IMR-90 (cell line): ENCODE results near the gene MAP1A. TPM values are rescaled to one million over a fixed set of nuclear protein-coding genes. Genes with fewer than 3 reads are reported as not detected.
"Not testable (repeated sequence)": the region's sequence is repeated elsewhere in the genome, so short reads cannot be mapped to it uniquely, and the experiment has no call there.

ENCODE experiments used
- ATAC-seq: fragments of 200-7000 bp; cut with Tn5 transposase; 2 replicates; pipeline ENCODE4 v1.9.1; 2020; ENCODE audit warnings: low read depth, mild to moderate bottlenecking, moderate library complexity
- BruUV-seq: library from RNA; stranded (reverse); fragments of 400-500 nt; replicated peaks from 2 replicates; lab custom pipeline; 2021; lab: Mats Ljungman, UMichigan
- CTCF ChIA-PET: fragments of 300-600 bp; formaldehyde crosslinking; extraction: SDS; loops from one replicate; lab custom pipeline; 2021; ENCODE audit warnings: antibody characterized with exemption; lab: Yijun Ruan, JAX
- POLR2A ChIA-PET: fragments of 300-600 bp; sonication (Branson Sonifier 250); formaldehyde crosslinking; loops from one replicate; lab custom pipeline; 2022; ENCODE audit warnings: antibody characterized with exemption; ENCODE audit not compliant: unreplicated experiment; lab: Charles Lee
- DNase-seq: peaks from one replicate; pipeline ENCODE4 v3.0.0; 2013
- H2AFZ ChIP-seq: replicated peaks from 2 replicates; pipeline ENCODE3; 2013; ENCODE audit warnings: low read length, mild to moderate bottlenecking; ENCODE audit not compliant: poor library complexity
- H2AK5ac ChIP-seq: 2 replicates; pipeline ENCODE4 v1.6.1; 2013; ENCODE audit warnings: low read depth, low read length, inconsistent platforms
- H2AK9ac ChIP-seq: replicated peaks from 2 replicates; pipeline ENCODE3; 2013; ENCODE audit warnings: mild to moderate bottlenecking, low read depth, low read length, moderate library complexity; ENCODE audit not compliant: poor library complexity
- H2BK120ac ChIP-seq: 2 replicates; pipeline ENCODE4 v1.6.1; 2013; ENCODE audit warnings: low read depth, low read length, inconsistent platforms
- H2BK15ac ChIP-seq: 3 replicates; pipeline ENCODE4 v1.6.1; 2013; ENCODE audit warnings: low read depth, low read length, inconsistent platforms
- H2BK20ac ChIP-seq: 2 replicates; pipeline ENCODE4 v1.6.1; 2013; ENCODE audit warnings: low read depth, mild to moderate bottlenecking, inconsistent platforms, low read length, moderate library complexity
- H2BK5ac ChIP-seq: 2 replicates; pipeline ENCODE4 v1.6.1; 2013; ENCODE audit warnings: mild to moderate bottlenecking, low read depth, low read length, inconsistent platforms; ENCODE audit not compliant: poor library complexity, severe bottlenecking
- H3K14ac ChIP-seq: replicated peaks from 2 replicates; pipeline ENCODE4 v1.6.1; 2013; ENCODE audit warnings: low read depth, low read length, inconsistent platforms
- H3K18ac ChIP-seq: 2 replicates; pipeline ENCODE4 v1.6.1; 2013; ENCODE audit warnings: low read depth, low read length, control low read depth
- H3K23ac ChIP-seq: 2 replicates; pipeline ENCODE4 v1.6.1; 2013; ENCODE audit warnings: low read depth, low read length, inconsistent platforms
- H3K27ac ChIP-seq: 2 replicates; pipeline ENCODE4 v1.5.1; 2013; ENCODE audit warnings: mild to moderate bottlenecking, control low read depth, low read length; ENCODE audit not compliant: insufficient read depth
- H3K27me3 ChIP-seq: 2 replicates; pipeline ENCODE4 v1.6.1; 2013; ENCODE audit warnings: low read length; ENCODE audit not compliant: control insufficient read depth, insufficient read depth
- H3K36me3 ChIP-seq: 2 replicates; pipeline ENCODE4 v1.6.1; 2013; ENCODE audit warnings: low read length, mixed read lengths; ENCODE audit not compliant: control insufficient read depth, insufficient read depth
- H3K4ac ChIP-seq: 2 replicates; pipeline ENCODE4 v1.6.1; 2013; ENCODE audit warnings: low read depth, low read length, inconsistent platforms
- H3K4me1 ChIP-seq: 2 replicates; pipeline ENCODE4 v1.6.1; 2013; ENCODE audit warnings: low read length, mixed read lengths; ENCODE audit not compliant: control insufficient read depth, insufficient read depth
- H3K4me2 ChIP-seq: 2 replicates; pipeline ENCODE4 v1.6.1; 2013; ENCODE audit warnings: low read depth, mild to moderate bottlenecking, control low read depth, low read length, moderate library complexity
- H3K4me3 ChIP-seq: 2 replicates; pipeline ENCODE4 v1.5.1; 2013; ENCODE audit warnings: low read depth, mild to moderate bottlenecking, control low read depth, low read length, moderate library complexity; ENCODE audit not compliant: insufficient read depth
- H3K56ac ChIP-seq: 2 replicates; pipeline ENCODE4 v1.6.1; 2013; ENCODE audit warnings: low read length, inconsistent platforms; ENCODE audit not compliant: insufficient read depth; ENCODE audit errors: extremely low read depth
- H3K79me1 ChIP-seq, 2 experiments: 2 replicates each; pipeline ENCODE4 v1.6.1; 2013; ENCODE audit warnings: low read length in 2 of 2, inconsistent platforms in 1 of 2, low read depth in 1 of 2
- H3K9ac ChIP-seq: 2 replicates; pipeline ENCODE4 v1.6.1; 2013; ENCODE audit warnings: low read depth, low read length, control low read depth
- H3K9me1 ChIP-seq: 2 replicates; pipeline ENCODE4 v1.6.1; 2013; ENCODE audit warnings: low read length, inconsistent platforms; ENCODE audit not compliant: insufficient read depth
- H3K9me3 ChIP-seq: 2 replicates; pipeline ENCODE4 v1.6.1; 2013; ENCODE audit warnings: low read length; ENCODE audit not compliant: control insufficient read depth, insufficient read depth
- H4K20me1 ChIP-seq: 2 replicates; pipeline ENCODE4 v1.6.1; 2013; ENCODE audit warnings: low read length, inconsistent platforms; ENCODE audit not compliant: insufficient read depth
- H4K5ac ChIP-seq: 2 replicates; pipeline ENCODE4 v1.6.1; 2013; ENCODE audit warnings: mild to moderate bottlenecking, low read depth, low read length, control low read depth
- H4K8ac ChIP-seq, 2 experiments: 2 replicates each; pipeline ENCODE4 v1.6.1; 2013; ENCODE audit warnings: low read depth in 2 of 2, low read length in 2 of 2, control low read depth in 1 of 2, inconsistent platforms in 1 of 2
- H4K91ac ChIP-seq: 2 replicates; pipeline ENCODE4 v1.6.1; 2013; ENCODE audit warnings: low read depth, low read length, inconsistent platforms; ENCODE audit not compliant: insufficient read depth
- WGBS, 2 experiments: methylation state at CpG; one replicate each; pipeline versions ENCODE4 v1.1.5 to v1.1.7; 2013; ENCODE audit warnings: missing lambda C conversion rate in 2 of 2; ENCODE audit not compliant: insufficient read length in 1 of 2; ENCODE audit errors: extremely low coverage in 2 of 2; 5-methylcytosine and 5-hydroxymethylcytosine counted together
- dilution Hi-C: fragments of 300-500 bp; cut with HindIII; formaldehyde crosslinking; loops from one replicate; pipeline ENCODE4 v1.14.3; 2018; ENCODE audit warnings: low sequenced_read_pairs; ENCODE audit not compliant: unreplicated experiment
- in situ Hi-C: fragments of 300-500 bp; cut with MboI; formaldehyde crosslinking; loops from 3 replicates; pipeline ENCODE4 v1.14.3; 2019; ENCODE audit warnings: low sequenced_read_pairs, inconsistent platforms, mixed read lengths
- intact Hi-C: fragments of 100-400 bp; cut with micrococcal nuclease; formaldehyde crosslinking; loops from 2 replicates; pipeline ENCODE4 v1.10.0; 2022
- polyA plus RNA-seq, 3 experiments: library from polyadenylated mRNA; depleted of rRNA; stranded (reverse); fragments of >200 nt; gene quantifications; 2 replicates each; pipeline ENCODE4 v1.2.3, GENCODE V29; 2012; ENCODE audit warnings: low replicate concordance in 1 of 3
- total RNA-seq: library from RNA; depleted of rRNA; stranded (reverse); fragments of >200 nt; gene quantifications from 2 replicates; pipeline ENCODE4 v1.2.3, GENCODE V29; 2012

The MAP1A gene
- total and polyA plus RNA-seq, 2 of the 4 experiments (the other 2 are of a cell fraction): 28.7 to 48.2 TPM

DNA sequence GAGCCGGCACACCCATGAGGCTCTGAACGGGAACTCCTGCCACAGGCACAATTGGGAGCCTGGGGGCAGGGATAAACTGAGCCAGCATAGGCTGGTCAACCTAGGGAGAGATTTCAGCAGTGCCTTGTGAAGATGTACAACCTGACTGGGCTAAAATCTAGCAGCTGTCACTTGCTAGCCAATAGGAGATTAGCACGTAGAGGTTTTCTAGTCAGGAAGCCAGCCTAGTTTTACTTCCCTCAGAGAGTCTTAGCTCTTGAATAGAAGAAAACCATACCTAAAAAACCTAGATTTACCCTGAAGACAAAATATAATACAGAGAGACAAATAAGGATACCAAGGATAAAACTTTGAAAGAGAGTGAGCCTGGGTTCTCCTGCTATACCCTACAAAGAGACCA lies 45.3 kb downstream of the MAP1A start:
- H3K56ac ChIP-seq, H3K18ac ChIP-seq, H4K20me1 ChIP-seq, H2BK15ac ChIP-seq, ATAC-seq, in situ Hi-C loops, CTCF ChIA-PET, H3K9me3 ChIP-seq, H3K23ac ChIP-seq, H4K91ac ChIP-seq, H2AFZ ChIP-seq, H2AK5ac ChIP-seq, H3K27ac ChIP-seq, H3K27me3 ChIP-seq, H3K4me3 ChIP-seq, H3K9ac ChIP-seq, intact Hi-C loops, H3K4me1 ChIP-seq, H3K4me2 ChIP-seq, H2AK9ac ChIP-seq, H3K14ac ChIP-seq, H3K9me1 ChIP-seq, H3K79me1 ChIP-seq, H4K8ac ChIP-seq, H2BK5ac ChIP-seq, H3K36me3 ChIP-seq, POLR2A ChIA-PET, H2BK20ac ChIP-seq, DNase-seq, H2BK120ac ChIP-seq, BruUV-seq, H4K5ac ChIP-seq, dilution Hi-C loops, H3K4ac ChIP-seq: not testable (repeated sequence)
- WGBS, 2 experiments: no CpG with 5 or more reads among the region's 3 CpGs

DNA sequence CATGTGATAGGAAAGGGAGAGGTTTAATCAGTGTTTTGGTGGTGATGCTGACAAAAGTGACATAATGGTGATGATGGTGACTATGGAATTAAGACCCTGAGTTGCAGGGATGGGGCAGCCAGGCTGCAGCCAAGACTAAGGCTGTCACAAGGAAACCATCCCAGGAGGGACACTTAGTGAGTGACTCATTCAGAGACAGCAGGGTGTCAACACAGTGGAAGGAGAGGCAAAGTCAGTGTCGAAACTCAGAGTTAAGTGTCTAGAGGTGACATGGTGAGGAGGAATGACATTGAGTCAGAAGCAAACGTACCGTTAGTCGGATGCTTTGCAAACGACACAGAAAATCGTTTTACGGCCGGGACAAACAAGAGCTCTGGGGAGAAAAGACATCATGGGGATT lies 46.4 kb downstream of the MAP1A start:
- H2BK5ac ChIP-seq, H3K4me3 ChIP-seq, H3K4me2 ChIP-seq, H2AFZ ChIP-seq, H4K91ac ChIP-seq, H3K9ac ChIP-seq, H4K8ac ChIP-seq, intact Hi-C loops, CTCF ChIA-PET, H3K36me3 ChIP-seq, H3K4me1 ChIP-seq, H3K18ac ChIP-seq, H2BK20ac ChIP-seq, H3K27ac ChIP-seq, H3K23ac ChIP-seq, H3K56ac ChIP-seq, H3K9me3 ChIP-seq, H2BK120ac ChIP-seq, BruUV-seq, H3K79me1 ChIP-seq, H3K9me1 ChIP-seq, POLR2A ChIA-PET, ATAC-seq, H2BK15ac ChIP-seq, dilution Hi-C loops, in situ Hi-C loops, H3K27me3 ChIP-seq, H3K14ac ChIP-seq, H2AK5ac ChIP-seq, H3K4ac ChIP-seq, H4K20me1 ChIP-seq, DNase-seq, H2AK9ac ChIP-seq, H4K5ac ChIP-seq: not testable (repeated sequence)
- WGBS, 2 experiments: no CpG with 5 or more reads among the region's 8 CpGs
